WTC11 (cell line): ENCODE data around the gene NCMAP. TPM values are rescaled to one million over a fixed set of nuclear protein-coding genes. Genes with fewer than 3 reads are reported as not detected.

ENCODE experiments used
- ATAC-seq: fragments of 200-7000 bp; cut with Tn5 transposase; 2 replicates; pipeline ENCODE4 v1.10.0; 2021; ENCODE audit warnings: mild to moderate bottlenecking, moderate library complexity
- CTCF ChIA-PET: fragments of 300-600 bp; sonication (Branson Sonifier 250); formaldehyde crosslinking; loops from one replicate; lab custom pipeline; 2021; ENCODE audit warnings: antibody characterized with exemption; lab: Charles Lee
- POLR2A ChIA-PET: fragments of 350-600 bp; sonication (Branson Sonifier 250); formaldehyde crosslinking; loops from one replicate; lab custom pipeline; 2021; ENCODE audit warnings: antibody characterized with exemption; lab: Charles Lee
- DNase-seq: peaks from one replicate; pipeline ENCODE4 v3.0.0; 2021; ENCODE audit warnings: low spot score
- H3K27ac Mint-ChIP-seq: 2 replicates; pipeline ENCODE4 v1.8.0; 2021; ENCODE audit warnings: mixed read lengths
- H3K27me3 Mint-ChIP-seq: 2 replicates; pipeline ENCODE4 v1.8.0; 2021; ENCODE audit warnings: low read depth, mild to moderate bottlenecking, moderate library complexity, mixed read lengths
- H3K36me3 Mint-ChIP-seq: 2 replicates; pipeline ENCODE4 v1.8.0; 2021; ENCODE audit warnings: mixed read lengths
- H3K4me1 Mint-ChIP-seq: 2 replicates; pipeline ENCODE4 v1.8.0; 2022; ENCODE audit warnings: mixed read lengths
- H3K4me3 Mint-ChIP-seq: 2 replicates; pipeline ENCODE4 v1.8.0; 2021; ENCODE audit warnings: mild to moderate bottlenecking, moderate library complexity, mixed read lengths
- H3K9me3 Mint-ChIP-seq: 2 replicates; pipeline ENCODE4 v1.8.0; 2021; ENCODE audit warnings: mixed read lengths
- ATF1 ChIP-seq: sonication (generic); formaldehyde crosslinking; IDR thresholded peaks from 2 replicates; pipeline ENCODE4 v1.8.1; 2023; ENCODE audit warnings: mild to moderate bottlenecking, moderate library complexity, missing genetic modification reagents
- CBFB ChIP-seq: sonication (generic); formaldehyde crosslinking; IDR thresholded peaks from 2 replicates; pipeline ENCODE4 v1.8.1; 2022; ENCODE audit warnings: mild to moderate bottlenecking, low read depth, missing genetic modification reagents
- CREB1 ChIP-seq: sonication (generic); formaldehyde crosslinking; IDR thresholded peaks from 2 replicates; pipeline ENCODE4 v1.8.0; 2023; ENCODE audit warnings: mild to moderate bottlenecking, missing genetic modification reagents
- CREM ChIP-seq: sonication (generic); formaldehyde crosslinking; IDR thresholded peaks from 2 replicates; pipeline ENCODE4 v1.8.1; 2022; ENCODE audit warnings: mild to moderate bottlenecking, missing genetic modification reagents, moderate library complexity
- ELF4 ChIP-seq: sonication (generic); formaldehyde crosslinking; IDR thresholded peaks from 2 replicates; pipeline ENCODE4 v1.8.1; 2022; ENCODE audit warnings: low read depth, mild to moderate bottlenecking, moderate library complexity, missing genetic modification reagents
- EMX1 ChIP-seq: fragments of 250-450 bp; sonication (Bioruptor Pico); IDR thresholded peaks from 2 replicates; pipeline ENCODE4 v1.8.0; 2021; ENCODE audit warnings: mild to moderate bottlenecking
- FOXK1 ChIP-seq: sonication (generic); formaldehyde crosslinking; IDR thresholded peaks from 2 replicates; pipeline ENCODE4 v1.8.0; 2022; ENCODE audit warnings: mild to moderate bottlenecking, moderate library complexity, missing genetic modification reagents
- GTF2I ChIP-seq: fragments of 250-450 bp; sonication (Bioruptor Pico); conservative IDR thresholded peaks from 2 replicates; pipeline ENCODE4 v1.4.0; 2021; ENCODE audit warnings: mild to moderate bottlenecking
- JAZF1 ChIP-seq: fragments of 250-450 bp; sonication (Bioruptor Pico); IDR thresholded peaks from 2 replicates; pipeline ENCODE4 v1.9.0; 2021; ENCODE audit warnings: moderate library complexity, mild to moderate bottlenecking, inconsistent platforms
- KAT7 ChIP-seq: sonication (generic); formaldehyde crosslinking; IDR thresholded peaks from 2 replicates; pipeline ENCODE4 v1.8.1; 2023; ENCODE audit warnings: missing genetic modification reagents, mild to moderate bottlenecking, borderline replicate concordance
- MYBL2 ChIP-seq: sonication (generic); formaldehyde crosslinking; IDR thresholded peaks from 2 replicates; pipeline ENCODE4 v1.8.1; 2023; ENCODE audit warnings: mild to moderate bottlenecking, moderate library complexity, missing genetic modification reagents
- RELA ChIP-seq: sonication (generic); formaldehyde crosslinking; IDR thresholded peaks from 2 replicates; pipeline ENCODE4 v1.8.1; 2022; ENCODE audit warnings: missing genetic modification reagents, mild to moderate bottlenecking, borderline replicate concordance
- SOX15 ChIP-seq: fragments of 250-450 bp; sonication (Bioruptor Pico); IDR thresholded peaks from 2 replicates; pipeline ENCODE4 v1.9.0; 2021; ENCODE audit warnings: mild to moderate bottlenecking
- STAT6 ChIP-seq: sonication (generic); formaldehyde crosslinking; conservative IDR thresholded peaks from 2 replicates; pipeline ENCODE4 v1.8.1; 2023; ENCODE audit warnings: mild to moderate bottlenecking, low read depth, missing genetic modification reagents, moderate library complexity
- TCF7 ChIP-seq: sonication (generic); formaldehyde crosslinking; IDR thresholded peaks from 2 replicates; pipeline ENCODE4 v1.8.0; 2022; ENCODE audit warnings: mild to moderate bottlenecking, low read depth, missing genetic modification reagents, moderate library complexity
- ZNF121 ChIP-seq: sonication (generic); formaldehyde crosslinking; IDR thresholded peaks from 2 replicates; pipeline ENCODE4 v1.8.0; 2023; ENCODE audit warnings: missing genetic modification reagents
- ZNF232 ChIP-seq: sonication (generic); formaldehyde crosslinking; IDR thresholded peaks from 2 replicates; pipeline ENCODE4 v1.8.0; 2022; ENCODE audit warnings: mild to moderate bottlenecking, missing genetic modification reagents
- ZNF532 ChIP-seq: fragments of 250-450 bp; sonication (Bioruptor Pico); IDR thresholded peaks from 2 replicates; pipeline ENCODE4 v1.9.0; 2021; ENCODE audit warnings: mild to moderate bottlenecking, borderline replicate concordance
- ZNF671 ChIP-seq: fragments of 250-450 bp; sonication (Bioruptor Pico); IDR thresholded peaks from 2 replicates; pipeline ENCODE4 v1.8.0; 2021; ENCODE audit warnings: mild to moderate bottlenecking
- total RNA-seq: library from RNA; stranded (reverse); gene quantifications from 3 replicates; pipeline ENCODE4 v1.2.3, GENCODE V29; 2021
- TF ChIP-seq, protein P1 (sequence below): sonication (generic); formaldehyde crosslinking; IDR thresholded peaks from 2 replicates; pipeline ENCODE4 v1.8.1; 2023; ENCODE audit warnings: mild to moderate bottlenecking, missing genetic modification reagents, moderate library complexity
- TF ChIP-seq, protein P2 (sequence below): sonication (generic); formaldehyde crosslinking; IDR thresholded peaks from 2 replicates; pipeline ENCODE4 v1.8.1; 2022; ENCODE audit warnings: missing genetic modification reagents, borderline replicate concordance
- TF ChIP-seq, protein P3 (sequence below): fragments of 250-450 bp; sonication (Bioruptor Pico); IDR thresholded peaks from 2 replicates; pipeline ENCODE4 v1.8.0; 2021; ENCODE audit warnings: mild to moderate bottlenecking

The NCMAP gene
- total RNA-seq, 1 experiment from 2014 or later, result 0.26 TPM

- ATAC-seq (no peak), DNase-seq (no peak)
- ChIA-PET CTCF (interaction anchor here (1.4 to 2.0 kb wide), 3 partner anchors 8 to 37 kb away, joined by 5 to 18 read pairs (median 7); no protein-coding TSS in a partner anchor), POLR2A (no interaction called here)
- TF ChIP-seq GTF2I, result no peak
- TF ChIP-seq ZNF671 (CRISPR knock-in tag), result no peak
- TF ChIP-seq TCF7 (CRISPR knock-in tag), result no peak
- TF ChIP-seq RELA (CRISPR knock-in tag), result no peak
- no peak for TF ChIP-seq EMX1 (CRISPR knock-in tag)
- no peak for TF ChIP-seq FOXK1 (CRISPR knock-in tag)
- no peak for TF ChIP-seq CREB1 (CRISPR knock-in tag)
- TF ChIP-seq ATF1 (CRISPR knock-in tag), result no peak
- no peak overlapping the region for H3K4me3 Mint-ChIP-seq
- peaks cover 10% of the 10 kb centered on the region for H3K9me3 Mint-ChIP-seq
- H3K27me3 Mint-ChIP-seq, result no peaks in the 10 kb centered on the region
- H3K36me3 Mint-ChIP-seq, result 0 out of 2 replicates have a peak, but pooled peaks cover 2% of the 10 kb centered on the region
- no peak overlapping the region for H3K27ac Mint-ChIP-seq
- no peaks in the 10 kb centered on the region for H3K4me1 Mint-ChIP-seq
Observed at GRCh38 chr1:24578846-24579245, 23.0 kb downstream of the NCMAP start.

GRCh38 chr1:24580756-24581155, 24.9 kb downstream of the NCMAP start:
- CTCF ChIA-PET, result interaction anchor here (1.8 kb wide), 1 partner anchor 11 kb away, joined by 7 read pairs; no protein-coding TSS in a partner anchor

More at GRCh38 chr1:24580756-24581155, 24.9 kb downstream of the NCMAP start:
- Mint-ChIP-seq H3K9me3 (peaks cover 10% of the 10 kb centered on the region), H3K4me3 (no peak overlapping the region), H3K27ac (no peak overlapping the region), H3K36me3 (0 out of 2 replicates have a peak, but pooled peaks cover 2% of the 10 kb centered on the region), H3K4me1 (no peaks in the 10 kb centered on the region), H3K27me3 (no peaks in the 10 kb centered on the region)
- no peak for ATAC-seq
- no peak for DNase-seq
- TF ChIP-seq ZNF232 (CRISPR knock-in tag) (no peak), ZNF532 (CRISPR knock-in tag) (no peak), ZNF121 (CRISPR knock-in tag) (no peak), FOXK1 (CRISPR knock-in tag) (no peak), CBFB (CRISPR knock-in tag) (no peak), ELF4 (CRISPR knock-in tag) (no peak), KAT7 (CRISPR knock-in tag) (no peak), EMX1 (CRISPR knock-in tag) (no peak), CREB1 (CRISPR knock-in tag) (no peak), JAZF1 (no peak), MYBL2 (no peak), STAT6 (CRISPR knock-in tag) (no peak), CREM (CRISPR knock-in tag) (no peak), SOX15 (CRISPR knock-in tag) (no peak)
- TF ChIP-seq, protein P1, sequence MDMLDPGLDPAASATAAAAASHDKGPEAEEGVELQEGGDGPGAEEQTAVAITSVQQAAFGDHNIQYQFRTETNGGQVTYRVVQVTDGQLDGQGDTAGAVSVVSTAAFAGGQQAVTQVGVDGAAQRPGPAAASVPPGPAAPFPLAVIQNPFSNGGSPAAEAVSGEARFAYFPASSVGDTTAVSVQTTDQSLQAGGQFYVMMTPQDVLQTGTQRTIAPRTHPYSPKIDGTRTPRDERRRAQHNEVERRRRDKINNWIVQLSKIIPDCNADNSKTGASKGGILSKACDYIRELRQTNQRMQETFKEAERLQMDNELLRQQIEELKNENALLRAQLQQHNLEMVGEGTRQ (CRISPR knock-in tag), result no peak
- TF ChIP-seq, protein P2, sequence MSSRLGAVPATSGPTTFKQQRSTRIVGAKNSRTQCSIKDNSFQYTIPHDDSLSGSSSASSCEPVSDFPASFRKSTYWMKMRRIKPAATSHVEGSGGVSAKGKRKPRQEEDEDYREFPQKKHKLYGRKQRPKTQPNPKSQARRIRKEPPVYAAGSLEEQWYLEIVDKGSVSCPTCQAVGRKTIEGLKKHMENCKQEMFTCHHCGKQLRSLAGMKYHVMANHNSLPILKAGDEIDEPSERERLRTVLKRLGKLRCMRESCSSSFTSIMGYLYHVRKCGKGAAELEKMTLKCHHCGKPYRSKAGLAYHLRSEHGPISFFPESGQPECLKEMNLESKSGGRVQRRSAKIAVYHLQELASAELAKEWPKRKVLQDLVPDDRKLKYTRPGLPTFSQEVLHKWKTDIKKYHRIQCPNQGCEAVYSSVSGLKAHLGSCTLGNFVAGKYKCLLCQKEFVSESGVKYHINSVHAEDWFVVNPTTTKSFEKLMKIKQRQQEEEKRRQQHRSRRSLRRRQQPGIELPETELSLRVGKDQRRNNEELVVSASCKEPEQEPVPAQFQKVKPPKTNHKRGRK (CRISPR knock-in tag), result no peak
- TF ChIP-seq, protein P3, sequence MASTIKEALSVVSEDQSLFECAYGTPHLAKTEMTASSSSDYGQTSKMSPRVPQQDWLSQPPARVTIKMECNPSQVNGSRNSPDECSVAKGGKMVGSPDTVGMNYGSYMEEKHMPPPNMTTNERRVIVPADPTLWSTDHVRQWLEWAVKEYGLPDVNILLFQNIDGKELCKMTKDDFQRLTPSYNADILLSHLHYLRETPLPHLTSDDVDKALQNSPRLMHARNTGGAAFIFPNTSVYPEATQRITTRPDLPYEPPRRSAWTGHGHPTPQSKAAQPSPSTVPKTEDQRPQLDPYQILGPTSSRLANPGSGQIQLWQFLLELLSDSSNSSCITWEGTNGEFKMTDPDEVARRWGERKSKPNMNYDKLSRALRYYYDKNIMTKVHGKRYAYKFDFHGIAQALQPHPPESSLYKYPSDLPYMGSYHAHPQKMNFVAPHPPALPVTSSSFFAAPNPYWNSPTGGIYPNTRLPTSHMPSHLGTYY, result no peak
- POLR2A ChIA-PET, result no interaction called here
